KMS-11 (cell line): ENCODE data around the gene APOO.

Source experiments
- H2AFZ ChIP-seq: fragments of 200-600 bp; sonication (generic); 2 replicates; pipeline ENCODE4 v1.6.1; 2016; ENCODE audit warnings: antibody characterized with exemption, mixed run types, low read depth
- H3K27ac ChIP-seq: fragments of 200-600 bp; sonication (generic); 2 replicates; pipeline ENCODE4 v1.6.1; 2016; ENCODE audit warnings: mild to moderate bottlenecking, mixed run types
- H3K27me3 ChIP-seq: fragments of 200-600 bp; sonication (generic); 2 replicates; pipeline ENCODE4 v1.6.1; 2017; ENCODE audit warnings: mild to moderate bottlenecking, low read depth, mixed run types, moderate library complexity; ENCODE audit not compliant: insufficient read depth
- H3K36me3 ChIP-seq: fragments of 200-600 bp; sonication (generic); 2 replicates; pipeline ENCODE4 v1.6.1; 2017; ENCODE audit warnings: mild to moderate bottlenecking, mixed run types; ENCODE audit not compliant: insufficient read depth
- H3K4me1 ChIP-seq: fragments of 200-600 bp; sonication (generic); 2 replicates; pipeline ENCODE4 v1.6.1; 2016; ENCODE audit warnings: mild to moderate bottlenecking, low read depth, mixed run types; ENCODE audit not compliant: poor library complexity, severe bottlenecking
- H3K4me2 ChIP-seq: fragments of 200-600 bp; sonication (generic); 2 replicates; pipeline ENCODE4 v1.7.0; 2016; ENCODE audit warnings: mild to moderate bottlenecking, mixed run types
- H3K4me3 ChIP-seq: fragments of 200-600 bp; sonication (generic); IDR thresholded peaks from 2 replicates; pipeline ENCODE4 v1.6.1; 2017; ENCODE audit warnings: low read depth, low read length, mixed read lengths; ENCODE audit not compliant: insufficient read depth
- H3K79me2 ChIP-seq: fragments of 200-600 bp; sonication (generic); 2 replicates; pipeline ENCODE4 v1.6.1; 2016; ENCODE audit warnings: low read depth, mixed run types; ENCODE audit not compliant: insufficient read depth
- H3K9ac ChIP-seq: fragments of 200-600 bp; sonication (generic); 2 replicates; pipeline ENCODE4 v1.6.1; 2016; ENCODE audit warnings: mild to moderate bottlenecking, mixed run types
- H4K20me1 ChIP-seq: fragments of 200-600 bp; sonication (generic); 2 replicates; pipeline ENCODE4 v1.6.1; 2016; ENCODE audit warnings: mild to moderate bottlenecking, mixed run types; ENCODE audit not compliant: insufficient read depth
- TF ChIP-seq, protein P1 (sequence below): fragments of 200-600 bp; sonication (generic); conservative IDR thresholded peaks from 2 replicates; pipeline ENCODE4 v1.6.1; 2017; ENCODE audit warnings: low read depth, mild to moderate bottlenecking, antibody characterized with exemption, low read length, moderate library complexity, mixed read lengths

Gene APOO

GRCh38 chrX:23805389-23805788 is 102.3 kb downstream of the APOO start:
- Histone ChIP-seq H3K9ac (no peak overlapping the region), H2AFZ (no peak overlapping the region), H3K4me2 (no peak overlapping the region), H3K4me3 (no peak overlapping the region), H3K79me2 (no peaks in the 10 kb centered on the region), H3K4me1 (peaks cover 14% of the 10 kb centered on the region), H4K20me1 (no peaks in the 10 kb centered on the region), H3K27me3 (no peaks in the 10 kb centered on the region), H3K27ac (no peak overlapping the region), H3K36me3 (no peaks in the 10 kb centered on the region)
- TF ChIP-seq, protein P1, sequence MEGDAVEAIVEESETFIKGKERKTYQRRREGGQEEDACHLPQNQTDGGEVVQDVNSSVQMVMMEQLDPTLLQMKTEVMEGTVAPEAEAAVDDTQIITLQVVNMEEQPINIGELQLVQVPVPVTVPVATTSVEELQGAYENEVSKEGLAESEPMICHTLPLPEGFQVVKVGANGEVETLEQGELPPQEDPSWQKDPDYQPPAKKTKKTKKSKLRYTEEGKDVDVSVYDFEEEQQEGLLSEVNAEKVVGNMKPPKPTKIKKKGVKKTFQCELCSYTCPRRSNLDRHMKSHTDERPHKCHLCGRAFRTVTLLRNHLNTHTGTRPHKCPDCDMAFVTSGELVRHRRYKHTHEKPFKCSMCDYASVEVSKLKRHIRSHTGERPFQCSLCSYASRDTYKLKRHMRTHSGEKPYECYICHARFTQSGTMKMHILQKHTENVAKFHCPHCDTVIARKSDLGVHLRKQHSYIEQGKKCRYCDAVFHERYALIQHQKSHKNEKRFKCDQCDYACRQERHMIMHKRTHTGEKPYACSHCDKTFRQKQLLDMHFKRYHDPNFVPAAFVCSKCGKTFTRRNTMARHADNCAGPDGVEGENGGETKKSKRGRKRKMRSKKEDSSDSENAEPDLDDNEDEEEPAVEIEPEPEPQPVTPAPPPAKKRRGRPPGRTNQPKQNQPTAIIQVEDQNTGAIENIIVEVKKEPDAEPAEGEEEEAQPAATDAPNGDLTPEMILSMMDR = no peak

GRCh38 chrX:23804578-23804977 is 103.2 kb downstream of the APOO start:
- Histone ChIP-seq H2AFZ (no peak overlapping the region), H3K4me1 (peaks cover 14% of the 10 kb centered on the region), H3K27ac (no peak overlapping the region), H3K36me3 (no peaks in the 10 kb centered on the region), H3K4me2 (no peak overlapping the region), H3K79me2 (no peaks in the 10 kb centered on the region), H3K4me3 (no peak overlapping the region), H3K9ac (no peak overlapping the region), H4K20me1 (no peaks in the 10 kb centered on the region), H3K27me3 (no peaks in the 10 kb centered on the region)
- TF ChIP-seq, protein P1 = no peak

- Histone ChIP-seq H3K4me2 (no peak overlapping the region), H3K36me3 (no peaks in the 10 kb centered on the region), H3K79me2 (no peaks in the 10 kb centered on the region), H4K20me1 (no peaks in the 10 kb centered on the region), H2AFZ (no peak overlapping the region), H3K4me3 (no peak overlapping the region), H3K27me3 (no peaks in the 10 kb centered on the region), H3K9ac (no peak overlapping the region), H3K27ac (no peak overlapping the region), H3K4me1 (peaks cover 14% of the 10 kb centered on the region)
- TF ChIP-seq, protein P1 = no peak
Observed at GRCh38 chrX:23803931-23804381, 103.8 kb downstream of the APOO start.

DNA sequence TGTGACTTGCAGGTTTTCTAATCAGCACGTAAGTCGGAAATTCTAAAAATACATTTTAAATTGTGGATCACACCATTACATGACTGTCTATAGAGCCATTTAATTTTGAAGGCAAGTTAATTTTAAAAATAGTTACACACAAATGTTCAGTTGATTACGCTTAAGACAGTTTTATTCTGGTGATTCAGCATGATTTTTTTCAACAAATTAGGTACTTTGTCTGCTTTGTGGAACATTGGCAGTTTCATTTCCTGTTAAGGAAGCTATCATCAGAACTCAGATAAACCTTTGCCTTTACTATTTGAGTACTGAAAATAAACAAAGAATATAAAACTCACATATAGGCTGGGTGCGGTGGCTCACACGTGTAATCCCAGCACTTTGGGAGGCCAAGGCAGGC is 105.3 kb downstream of the APOO start:
- H3K27ac ChIP-seq = no peak overlapping the region

More for the DNA sequence above, 105.3 kb downstream of the APOO start:
- H3K79me2 ChIP-seq = no peaks in the 10 kb centered on the region
- no peak overlapping the region for H2AFZ ChIP-seq
- H3K36me3 ChIP-seq = no peaks in the 10 kb centered on the region
- TF ChIP-seq, protein P1 = no peak
- H4K20me1 ChIP-seq = no peaks in the 10 kb centered on the region
- peaks cover 14% of the 10 kb centered on the region for H3K4me1 ChIP-seq
- H3K4me3 ChIP-seq = no peak overlapping the region
- H3K27me3 ChIP-seq = no peaks in the 10 kb centered on the region
- H3K9ac ChIP-seq = no peak overlapping the region
- H3K4me2 ChIP-seq = no peak overlapping the region
